Colonic mucosa (tissue), 4 donors: ENCODE results near the gene SPRR2B. TPM values are rescaled to one million over a fixed set of nuclear protein-coding genes. Genes with fewer than 3 reads are reported as not detected.
"Not testable (repeated sequence)": the region's sequence is repeated elsewhere in the genome, so short reads cannot be mapped to it uniquely, and the experiment has no call there.

ENCODE experiments used
- DNase-seq: peaks from one replicate; pipeline ENCODE4 v3.0.0-alpha.2; 2020
- H3K27ac ChIP-seq: fragments of 200-600 bp; one replicate; pipeline ENCODE4 v1.8.0; 2021
- H3K27me3 ChIP-seq: fragments of 200-600 bp; one replicate; pipeline ENCODE4 v1.8.0; 2021
- H3K36me3 ChIP-seq: fragments of 200-600 bp; one replicate; pipeline ENCODE4 v1.8.0; 2021
- H3K4me1 ChIP-seq: fragments of 200-600 bp; one replicate; pipeline ENCODE4 v1.8.0; 2021; ENCODE audit warnings: mild to moderate bottlenecking
- H3K4me3 ChIP-seq: fragments of 200-600 bp; one replicate; pipeline ENCODE4 v1.8.0; 2021
- H3K9ac ChIP-seq, 2 donors: one replicate each; pipeline ENCODE4 v1.7.0; 2013; ENCODE audit warnings: control low read depth in 2 of 2, low read depth in 2 of 2, low read length in 2 of 2
- H3K9me3 ChIP-seq: fragments of 200-600 bp; one replicate; pipeline ENCODE4 v1.8.0; 2021
- CTCF ChIP-seq: fragments of 200-600 bp; IDR thresholded peaks from one replicate; pipeline ENCODE4 v1.8.0; 2022; ENCODE audit warnings: antibody characterized with exemption, mild to moderate bottlenecking
- intact Hi-C: fragments of 100-400 bp; cut with DNase I; formaldehyde crosslinking; loops from one replicate; pipeline ENCODE4 v1.14.1; 2022
- total RNA-seq, 2 donors: library from RNA; stranded (reverse); fragmentation: NEBNext Ultra II Directional in 1 of 2; extraction: Animal tissue kit (Norgen Biotek cat#: 25700) in 1 of 2; gene quantifications; one replicate each; pipeline ENCODE4 v1.2.1, GENCODE V29; 2021
- donor health status: healthy.
- donor health status: DM: no; HTN: no; CAD: no.
- donor health status: DM: no; HTN: no; CAD: no.

Gene SPRR2B
- not detected for total RNA-seq

- intact Hi-C loops: no loop called here
- H3K4me1 ChIP-seq: no peaks in the 10 kb centered on the region
Measured at GRCh38 chr1:153071511-153071910, at the start of gene SPRR2B. Gene SPRR2B (minus strand): TSS chr1:153071611. CDS start chr1:153070839, 772 bp downstream.

GRCh38 chr1:153120945-153121344 lies 49.5 kb upstream of the SPRR2B start:
- intact Hi-C loops: no loop called here
- H3K27me3 ChIP-seq: no peaks in the 10 kb centered on the region
- H3K9me3 ChIP-seq: no peaks in the 10 kb centered on the region
- H3K27ac ChIP-seq: no peak overlapping the region
- no peaks in the 10 kb centered on the region for H3K36me3 ChIP-seq
- no peak for TF ChIP-seq CTCF
- no peak overlapping the region for H3K4me3 ChIP-seq
- H3K9ac ChIP-seq: no peak overlapping the region
- DNase-seq: no peak
- H3K4me1 ChIP-seq: no peaks in the 10 kb centered on the region

More at GRCh38 chr1:153071511-153071910, at the start of gene SPRR2B:
- H3K4me3 ChIP-seq: no peak within 1 kb of the TSS
- no peak within 1 kb of the TSS for H3K27ac ChIP-seq
- H3K27me3 ChIP-seq: no peaks in the 10 kb centered on the region
- no peak for DNase-seq
- no peak within 1 kb of the TSS for H3K9ac ChIP-seq
- H3K9me3 ChIP-seq: no peaks in the 10 kb centered on the region
- no peaks in the 10 kb centered on the region for H3K36me3 ChIP-seq
- no peak for TF ChIP-seq CTCF

GRCh38 chr1:153119491-153119971 lies 48.1 kb upstream of the SPRR2B start:
- TF ChIP-seq CTCF: no peak
- intact Hi-C loops: no loop called here
- Histone ChIP-seq H3K4me1 (no peaks in the 10 kb centered on the region), H3K4me3 (no peak overlapping the region), H3K27ac (no peak overlapping the region), H3K9ac (no peak overlapping the region), H3K27me3 (no peaks in the 10 kb centered on the region), H3K9me3 (no peaks in the 10 kb centered on the region), H3K36me3 (no peaks in the 10 kb centered on the region)
- no peak for DNase-seq

GRCh38 chr1:153115264-153115663 lies 43.9 kb upstream of the SPRR2B start:
- intact Hi-C loops, H3K27ac ChIP-seq, H3K9me3 ChIP-seq, DNase-seq, H3K36me3 ChIP-seq, H3K27me3 ChIP-seq, H3K9ac ChIP-seq, H3K4me1 ChIP-seq, H3K4me3 ChIP-seq: not testable (repeated sequence)

- no peaks in the 10 kb centered on the region for H3K4me1 ChIP-seq
- no peak for DNase-seq
- H3K27me3 ChIP-seq: no peaks in the 10 kb centered on the region
- no peak for TF ChIP-seq CTCF
- H3K27ac ChIP-seq: no peak within 1 kb of the TSS
- H3K4me3 ChIP-seq: no peak within 1 kb of the TSS
- no peaks in the 10 kb centered on the region for H3K36me3 ChIP-seq
- H3K9ac ChIP-seq: no peak within 1 kb of the TSS
- intact Hi-C loops: no loop called here
- H3K9me3 ChIP-seq: no peaks in the 10 kb centered on the region
Measured at GRCh38 chr1:153113416-153113815, 42.0 kb upstream of the SPRR2B start, which contains the start of gene SPRR2F. Gene SPRR2F (minus strand): TSS chr1:153113516. CDS start chr1:153112733, 783 bp downstream.

GRCh38 chr1:153112454-153112853 lies 41.0 kb upstream of the SPRR2B start:
- H3K27ac ChIP-seq, H3K27me3 ChIP-seq, H3K4me3 ChIP-seq, DNase-seq, H3K9me3 ChIP-seq, H3K9ac ChIP-seq, intact Hi-C loops, H3K4me1 ChIP-seq, H3K36me3 ChIP-seq: not testable (repeated sequence)
